OCI-M2 (cell line): ENCODE measurements around the gene TEKT1.
"Not testable (repeated sequence)": the region's sequence is repeated elsewhere in the genome, so short reads cannot be mapped to it uniquely, and the experiment has no call there.

ENCODE experiments used
- DNase-seq: peaks from one replicate; lab custom pipeline; 2025; ENCODE audit not compliant: unreplicated experiment; lab: John Stamatoyannopoulos, UW

The TEKT1 gene

GRCh38 chr17:6831661-6832263 lies at the start of gene TEKT1:
Gene TEKT1 (minus strand): TSS chr17:6831729. CDS start chr17:6830376, 1,353 bp downstream.
- DNase-seq = no peak

DNA sequence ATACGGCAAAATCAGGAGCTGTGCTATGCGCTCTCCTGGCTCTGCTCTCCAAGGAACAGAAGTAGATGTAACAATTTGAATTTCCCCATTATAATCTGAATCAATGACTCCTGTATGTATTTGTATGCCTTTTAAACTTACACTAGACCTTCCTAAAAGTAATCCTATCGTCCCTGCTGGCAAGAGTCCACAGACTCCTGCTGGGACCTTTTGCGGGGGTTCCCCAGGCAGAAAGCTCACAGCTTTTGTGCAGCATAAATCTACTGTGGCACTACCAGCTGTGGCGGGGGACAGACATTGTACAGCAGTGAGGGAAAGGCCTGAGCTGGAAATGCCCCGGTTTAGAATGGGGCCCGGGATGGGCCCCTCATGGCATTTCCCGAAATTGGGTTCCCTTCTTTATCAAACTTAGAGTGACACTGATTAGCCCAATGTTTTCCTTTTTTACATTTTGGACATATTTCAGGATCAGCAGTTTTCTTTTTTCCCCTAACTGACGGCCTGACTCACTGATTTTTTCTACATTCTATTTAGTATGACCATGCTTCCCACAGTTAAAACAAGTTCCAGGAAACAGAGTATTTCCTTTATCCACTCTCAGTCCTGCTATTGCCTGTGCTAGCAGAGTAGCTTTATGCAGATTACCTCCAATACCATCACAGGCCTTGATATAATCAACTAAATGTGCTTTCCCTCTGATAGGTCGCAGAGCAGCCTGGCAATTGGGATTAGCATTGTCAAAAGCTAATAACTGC lies 47.9 kb upstream of the TEKT1 start:
- not testable (repeated sequence) for DNase-seq

DNA sequence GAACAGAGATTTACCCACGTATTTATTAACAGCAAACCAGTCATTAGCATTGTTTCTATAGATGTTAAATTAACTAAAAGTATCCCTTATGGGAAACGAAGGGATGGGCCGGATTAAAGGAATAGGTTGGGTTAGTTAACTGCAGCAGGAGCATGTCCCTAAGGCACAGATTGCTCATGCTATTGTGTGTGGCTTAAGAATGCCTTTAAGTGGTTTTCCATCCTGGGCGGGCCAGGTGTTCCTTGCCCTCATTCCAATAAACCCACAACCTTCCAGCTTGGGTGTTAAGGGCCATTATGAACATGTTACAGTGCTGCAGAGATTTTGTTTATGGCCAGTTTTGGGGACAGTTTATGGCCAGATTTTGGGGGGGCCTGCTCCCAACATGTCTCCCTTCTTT lies 43.7 kb upstream of the TEKT1 start:
- not testable (repeated sequence) for DNase-seq

- no peak for DNase-seq
Observed at GRCh38 chr17:6872936-6873335, 41.4 kb upstream of the TEKT1 start.

- DNase-seq = no peak
Observed at GRCh38 chr17:6870841-6871240, 39.3 kb upstream of the TEKT1 start.

GRCh38 chr17:6868582-6868981 lies 37.1 kb upstream of the TEKT1 start:
- no peak for DNase-seq

DNA sequence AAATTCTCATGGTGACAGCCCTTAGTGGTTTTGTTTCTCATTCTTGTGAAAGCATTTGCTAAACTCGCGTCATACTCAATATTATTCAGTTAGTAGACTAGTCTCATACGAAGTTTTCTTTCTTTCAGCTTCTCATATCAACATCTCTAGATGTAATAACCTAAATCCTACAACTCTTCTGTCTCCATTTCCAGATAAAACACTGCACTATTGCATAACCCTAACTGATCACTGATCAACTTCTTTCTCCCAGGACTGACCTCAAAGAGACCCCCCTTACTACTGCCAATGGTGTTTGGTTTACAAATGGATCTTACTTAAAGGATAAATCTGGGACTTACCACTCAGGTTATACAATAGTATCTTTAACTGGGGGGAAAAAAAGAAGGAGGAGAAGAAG lies 36.3 kb upstream of the TEKT1 start:
- DNase-seq = no peak

DNA sequence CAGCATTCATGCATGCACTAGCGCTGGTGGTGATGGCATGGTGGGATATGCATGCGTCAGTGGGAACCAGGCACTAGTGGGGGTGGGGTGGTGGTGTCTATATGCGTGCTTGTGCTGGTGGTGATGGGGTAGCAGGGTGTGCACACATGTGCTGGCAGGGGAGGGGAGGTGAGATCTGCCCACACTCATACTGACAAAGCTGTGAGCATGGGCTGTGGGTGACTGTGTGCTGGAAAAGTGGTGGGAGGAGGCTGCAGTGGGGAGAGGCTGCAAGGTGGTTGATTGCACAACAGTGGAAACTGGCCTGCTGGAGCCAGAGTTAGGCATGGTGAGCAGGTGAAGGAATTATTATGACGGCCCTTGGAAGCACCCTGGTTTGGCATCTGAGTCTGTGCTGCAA lies 31.3 kb upstream of the TEKT1 start:
- DNase-seq = no peak

GRCh38 chr17:6862122-6862521 lies 30.6 kb upstream of the TEKT1 start:
- DNase-seq = no peak

DNA sequence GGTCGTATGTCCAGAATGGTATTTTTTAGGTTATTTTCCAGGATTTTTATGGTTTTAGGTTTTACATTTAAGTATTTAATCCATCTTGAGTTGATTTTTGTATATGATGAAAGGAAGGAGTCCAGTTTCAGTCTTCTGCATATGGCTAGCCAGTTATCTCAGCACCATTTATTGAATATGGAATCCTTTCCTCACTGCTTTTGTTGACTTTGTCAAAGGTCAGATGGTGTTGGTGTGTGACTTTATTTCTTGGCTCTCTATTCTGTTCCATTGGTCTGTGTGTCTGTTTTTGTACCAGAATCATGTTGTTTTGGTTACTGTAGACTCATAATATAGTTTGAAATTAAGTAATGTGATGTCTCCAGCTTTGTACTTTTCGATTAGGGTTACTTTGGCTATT lies 26.4 kb upstream of the TEKT1 start:
- no peak for DNase-seq

DNA sequence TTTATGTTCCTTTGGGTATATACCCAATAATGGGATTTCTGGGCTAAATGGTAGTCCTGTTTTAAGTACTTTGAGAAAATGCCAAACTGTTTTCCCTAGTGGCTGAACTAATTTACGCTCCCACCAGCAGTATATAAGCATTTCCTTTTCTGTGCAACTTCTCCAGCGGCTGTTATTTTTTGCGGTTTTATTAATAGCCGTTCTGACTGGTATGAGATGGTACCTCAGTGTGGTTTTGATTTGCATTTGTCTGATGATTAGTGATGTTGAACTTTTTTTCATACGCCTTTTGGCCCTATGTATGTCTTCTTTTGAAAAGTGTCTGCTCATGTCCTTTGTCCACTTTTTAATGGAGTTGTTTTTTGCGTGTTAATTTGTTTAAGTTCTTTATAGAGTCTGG lies 25.8 kb upstream of the TEKT1 start:
- DNase-seq = no peak

- DNase-seq = no peak
Observed at GRCh38 chr17:6856051-6856450, 24.5 kb upstream of the TEKT1 start.

DNA sequence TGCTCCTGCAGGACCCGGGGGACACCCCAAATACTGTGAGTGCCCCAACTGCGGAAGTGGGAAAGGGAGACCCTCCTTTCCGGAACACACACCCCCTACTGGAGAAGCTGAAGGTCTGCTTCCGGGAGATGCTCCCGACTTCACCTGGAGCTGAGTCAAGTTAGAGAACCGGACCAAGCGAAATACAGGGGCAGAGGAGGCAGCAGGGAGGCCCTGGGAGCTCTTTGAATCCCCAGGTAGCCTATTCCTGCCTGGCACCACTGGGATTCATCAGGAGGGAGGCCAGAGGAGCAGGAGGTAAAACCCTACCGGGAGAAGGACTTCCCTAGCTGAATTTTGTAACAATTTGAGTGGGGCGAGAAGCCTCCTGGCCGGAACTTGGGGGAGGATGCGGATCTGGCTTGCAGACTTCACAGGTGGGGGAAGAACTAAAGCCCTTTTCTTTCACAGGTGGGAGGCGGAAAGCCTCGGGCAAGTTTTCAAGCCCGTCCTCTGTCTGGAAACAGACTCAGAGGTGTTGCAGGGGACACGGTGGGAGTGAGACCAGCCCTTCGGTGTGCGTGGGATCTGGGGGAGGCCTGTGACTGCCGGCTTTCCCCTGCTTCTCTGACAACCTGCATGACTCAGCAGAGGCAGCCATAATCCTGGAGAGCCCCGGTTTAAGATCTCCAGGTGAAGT lies 22.4 kb upstream of the TEKT1 start:
- no peak for DNase-seq

DNA sequence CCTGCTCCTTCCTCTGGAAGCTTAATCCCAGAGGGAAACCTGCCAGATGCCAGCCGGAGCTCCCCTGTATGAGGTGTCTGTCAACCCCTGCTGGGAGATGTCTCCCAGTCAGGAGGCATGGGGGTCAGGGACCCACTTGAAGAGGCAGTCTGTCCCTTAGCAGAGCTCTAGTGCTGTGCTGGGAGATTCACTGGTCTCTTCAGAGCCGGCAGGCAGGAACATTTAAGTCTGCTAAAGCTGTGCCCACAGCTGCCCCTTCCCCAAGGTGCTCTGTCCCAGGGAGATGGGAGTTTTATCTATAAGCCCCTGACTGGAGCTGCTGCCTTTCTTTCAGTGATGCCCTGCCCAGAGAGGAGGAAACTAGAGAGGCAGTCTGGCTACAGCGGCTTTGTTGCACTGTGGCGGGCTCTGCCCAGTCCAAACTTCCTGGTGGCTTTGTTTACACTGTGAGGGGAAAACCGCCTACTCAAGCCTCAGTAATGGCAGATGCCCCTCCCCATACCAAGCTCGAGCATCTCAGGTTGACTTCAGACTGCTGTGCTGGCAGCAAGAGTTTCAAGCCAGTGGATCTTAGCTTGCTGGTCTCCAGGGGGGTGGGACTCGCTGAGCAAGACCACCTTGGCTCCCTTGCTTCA lies 17.1 kb upstream of the TEKT1 start:
- not testable (repeated sequence) for DNase-seq

DNA sequence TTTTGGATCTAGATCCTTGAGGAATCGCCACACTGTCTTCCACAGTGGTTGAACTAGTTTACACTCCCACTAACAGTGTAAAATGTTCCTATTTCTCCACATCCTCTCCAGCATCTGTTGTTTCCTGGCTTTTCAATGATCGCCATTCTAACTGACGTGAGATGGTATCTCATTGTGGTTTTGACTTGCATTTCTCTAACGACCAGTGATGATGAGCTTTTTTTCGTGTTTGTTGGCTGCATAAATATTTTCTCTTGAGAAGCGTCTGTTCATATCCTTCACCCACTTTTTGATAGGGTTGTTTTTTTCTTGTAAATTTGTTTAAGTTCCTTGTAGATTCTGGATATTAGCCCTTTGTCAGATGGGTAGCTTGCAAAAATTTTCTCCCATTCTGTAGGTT lies 14.6 kb upstream of the TEKT1 start:
- DNase-seq = not testable (repeated sequence)

GRCh38 chr17:6844406-6844805 lies 12.9 kb upstream of the TEKT1 start:
- not testable (repeated sequence) for DNase-seq

DNA sequence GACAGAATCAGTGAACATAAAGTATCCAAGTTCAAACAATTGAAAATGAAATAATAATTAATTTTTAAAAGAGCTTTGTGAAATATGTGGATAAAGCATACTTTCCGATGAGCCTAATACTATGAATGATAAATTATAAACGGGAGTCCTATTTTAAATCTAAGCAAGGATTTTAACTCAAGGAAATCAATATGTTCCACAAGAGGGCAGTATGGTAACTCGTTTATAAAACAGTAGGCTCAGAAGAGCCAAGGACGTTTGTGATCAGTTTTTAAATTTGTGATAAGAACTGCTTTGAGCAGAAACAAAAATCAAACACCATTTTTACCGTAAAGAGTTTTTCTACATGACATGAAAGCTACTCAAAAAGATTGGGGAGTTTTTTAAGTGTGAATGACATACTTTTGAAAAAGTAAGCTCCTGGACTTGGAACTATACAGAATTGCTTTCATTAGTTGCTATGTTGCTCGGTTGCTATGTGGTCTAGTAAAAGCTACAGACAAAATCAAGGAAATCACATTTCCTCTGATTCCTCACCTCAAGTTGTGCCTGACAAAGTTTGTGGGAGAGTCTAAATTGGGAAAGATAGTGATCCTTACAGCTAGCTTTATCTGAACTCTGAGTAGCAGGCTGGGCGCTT lies 11.8 kb upstream of the TEKT1 start:
- DNase-seq = no peak

GRCh38 chr17:6841769-6842168 lies 10.2 kb upstream of the TEKT1 start:
- not testable (repeated sequence) for DNase-seq

GRCh38 chr17:6830383-6830986 lies 1.0 kb downstream of the TEKT1 start:
- DNase-seq = no peak

- DNase-seq = no peak
Observed at GRCh38 chr17:6823011-6823442, 8.5 kb downstream of the TEKT1 start.

DNA sequence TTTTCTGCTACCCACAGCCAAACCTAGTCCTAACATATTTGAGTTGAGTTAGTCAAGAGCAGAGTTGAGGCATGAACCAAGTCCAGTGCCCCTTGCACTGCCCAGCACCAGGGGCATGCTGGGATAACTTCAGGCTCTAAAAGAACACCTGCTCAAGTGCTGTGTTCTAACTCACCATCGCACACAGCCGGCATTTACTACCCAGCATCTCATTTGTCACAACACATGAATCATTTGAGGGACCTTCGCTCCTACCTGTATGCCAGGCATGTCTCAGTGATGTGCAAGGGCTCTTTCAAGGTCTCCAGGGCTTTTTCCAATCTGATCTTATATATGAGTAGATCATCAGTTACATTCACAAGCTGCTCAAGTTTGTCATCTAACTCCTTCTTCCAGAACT lies 12.6 kb downstream of the TEKT1 start:
- DNase-seq = no peak
